GM12801 (cell line): ENCODE data around the gene CSTF1.

ENCODE experiments used
- TF ChIP-seq, protein P1 (sequence below): IDR thresholded peaks from one replicate; pipeline ENCODE4 v1.5.1; 2011; ENCODE audit warnings: control low read depth; ENCODE audit not compliant: insufficient read length; ENCODE audit errors: extremely low read depth

Gene CSTF1

DNA sequence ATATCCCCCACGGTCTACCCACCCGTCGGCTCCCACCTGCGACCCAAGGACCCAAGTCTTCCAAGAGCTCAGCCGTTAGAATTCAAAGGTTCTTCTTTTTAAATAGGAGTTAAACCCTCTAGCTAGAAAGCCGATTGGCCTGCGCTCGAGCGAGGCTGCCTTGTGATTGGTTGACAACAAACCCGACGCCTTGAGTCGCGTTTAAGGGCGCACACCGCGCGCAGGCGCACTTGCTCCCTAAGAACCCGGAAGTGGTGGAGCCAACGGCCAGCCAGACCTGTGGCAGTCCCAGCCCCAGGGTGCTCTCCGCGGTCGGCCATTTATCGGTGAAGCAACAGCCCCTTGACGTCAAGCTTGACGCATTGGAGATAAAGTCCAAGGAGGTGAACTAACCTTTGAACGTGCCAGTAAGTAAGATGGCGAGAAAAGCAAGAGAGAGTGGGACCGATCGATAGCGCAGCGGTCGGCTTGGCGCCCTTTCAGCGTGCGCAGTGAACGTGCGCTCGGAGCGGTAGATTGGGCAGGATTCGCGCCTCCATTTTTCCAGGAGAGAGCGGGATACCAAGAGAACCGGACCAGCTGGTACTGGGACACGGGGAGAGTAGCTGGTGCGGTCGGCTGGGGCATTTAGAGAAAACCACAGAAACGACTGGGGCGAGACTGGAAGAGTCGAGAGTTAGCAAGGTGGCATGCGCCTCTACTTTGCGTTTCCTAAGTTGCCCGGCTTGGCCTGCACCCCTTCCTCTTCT lies at the start of gene CSTF1, which contains the start of gene AURKA:
Gene CSTF1 (plus strand): TSS at position 514 of the 749 bp plus-strand sequence. CDS start 2,908 bp downstream, outside the sequence.
Gene AURKA (minus strand): TSS at position 84 of the 749 bp plus-strand sequence. CDS start 4,018 bp downstream, outside the sequence.
- TF ChIP-seq, protein P1, sequence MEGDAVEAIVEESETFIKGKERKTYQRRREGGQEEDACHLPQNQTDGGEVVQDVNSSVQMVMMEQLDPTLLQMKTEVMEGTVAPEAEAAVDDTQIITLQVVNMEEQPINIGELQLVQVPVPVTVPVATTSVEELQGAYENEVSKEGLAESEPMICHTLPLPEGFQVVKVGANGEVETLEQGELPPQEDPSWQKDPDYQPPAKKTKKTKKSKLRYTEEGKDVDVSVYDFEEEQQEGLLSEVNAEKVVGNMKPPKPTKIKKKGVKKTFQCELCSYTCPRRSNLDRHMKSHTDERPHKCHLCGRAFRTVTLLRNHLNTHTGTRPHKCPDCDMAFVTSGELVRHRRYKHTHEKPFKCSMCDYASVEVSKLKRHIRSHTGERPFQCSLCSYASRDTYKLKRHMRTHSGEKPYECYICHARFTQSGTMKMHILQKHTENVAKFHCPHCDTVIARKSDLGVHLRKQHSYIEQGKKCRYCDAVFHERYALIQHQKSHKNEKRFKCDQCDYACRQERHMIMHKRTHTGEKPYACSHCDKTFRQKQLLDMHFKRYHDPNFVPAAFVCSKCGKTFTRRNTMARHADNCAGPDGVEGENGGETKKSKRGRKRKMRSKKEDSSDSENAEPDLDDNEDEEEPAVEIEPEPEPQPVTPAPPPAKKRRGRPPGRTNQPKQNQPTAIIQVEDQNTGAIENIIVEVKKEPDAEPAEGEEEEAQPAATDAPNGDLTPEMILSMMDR, result no peak

DNA sequence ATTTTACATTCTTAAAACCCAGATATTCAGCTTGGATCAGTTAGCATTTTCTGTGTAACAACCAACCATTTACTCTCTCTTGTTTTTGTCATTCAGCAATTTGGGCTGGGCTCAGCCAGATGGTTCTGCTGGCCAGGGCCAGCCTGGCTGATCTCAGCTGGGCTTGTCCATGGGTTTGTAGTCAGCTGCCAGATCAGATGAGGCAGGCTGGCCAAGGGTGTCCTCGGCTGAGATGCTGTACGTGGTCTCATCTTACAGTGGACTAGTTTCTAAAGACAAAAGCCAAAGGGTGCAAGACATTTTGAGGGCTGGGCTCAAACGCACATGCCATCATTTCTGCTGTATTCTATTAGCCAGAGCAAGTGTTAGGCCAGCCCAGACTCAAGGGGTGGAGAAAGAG lies 49.7 kb upstream of the CSTF1 start:
- TF ChIP-seq, protein P1, result no peak

DNA sequence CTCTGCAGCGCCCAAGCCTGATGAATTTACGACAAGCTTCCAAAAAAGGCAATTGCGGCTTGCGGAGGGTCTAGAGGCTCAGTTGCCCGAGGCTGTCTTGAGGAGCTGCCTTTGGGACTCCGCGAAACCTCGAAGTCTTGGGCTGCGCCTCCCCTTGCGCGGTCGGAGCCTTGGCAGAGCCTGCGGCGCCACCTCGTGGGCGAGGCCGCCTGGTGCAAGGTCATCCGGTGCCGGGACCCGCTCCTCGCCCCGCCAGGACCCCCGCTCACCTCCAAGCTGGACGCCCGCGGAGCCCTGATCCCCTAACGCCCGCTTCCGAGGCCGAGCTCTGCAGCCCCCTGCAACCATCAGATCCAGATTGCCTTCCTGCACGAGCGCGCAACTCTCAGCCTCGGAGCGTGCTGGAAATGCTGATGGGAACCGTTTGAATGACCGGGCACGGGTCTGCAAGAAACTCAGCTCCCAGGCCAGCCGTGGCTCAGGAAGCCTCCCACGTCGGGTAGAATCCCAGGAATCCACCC lies 48.5 kb upstream of the CSTF1 start:
- TF ChIP-seq, protein P1, result no peak

DNA sequence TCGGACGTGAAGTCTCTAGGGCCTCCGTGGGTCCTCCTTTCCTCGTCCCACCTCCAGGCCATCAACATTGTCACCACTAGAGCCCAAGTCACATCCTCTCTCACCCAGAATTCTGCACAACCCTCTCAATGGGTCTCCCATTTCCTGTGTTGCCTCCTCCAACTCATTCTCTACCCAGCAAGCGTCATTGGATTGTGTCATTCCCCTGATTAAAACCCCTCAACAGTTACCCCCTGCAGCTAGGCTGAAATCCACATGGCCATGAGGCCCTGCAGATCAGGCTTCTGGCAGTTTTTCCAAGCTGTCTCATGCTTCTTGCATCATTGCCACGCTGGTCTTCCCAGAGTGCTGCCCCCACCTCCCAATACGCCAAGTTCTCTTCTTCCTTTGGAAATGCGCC lies 46.5 kb upstream of the CSTF1 start:
- TF ChIP-seq, protein P1, result no peak

DNA sequence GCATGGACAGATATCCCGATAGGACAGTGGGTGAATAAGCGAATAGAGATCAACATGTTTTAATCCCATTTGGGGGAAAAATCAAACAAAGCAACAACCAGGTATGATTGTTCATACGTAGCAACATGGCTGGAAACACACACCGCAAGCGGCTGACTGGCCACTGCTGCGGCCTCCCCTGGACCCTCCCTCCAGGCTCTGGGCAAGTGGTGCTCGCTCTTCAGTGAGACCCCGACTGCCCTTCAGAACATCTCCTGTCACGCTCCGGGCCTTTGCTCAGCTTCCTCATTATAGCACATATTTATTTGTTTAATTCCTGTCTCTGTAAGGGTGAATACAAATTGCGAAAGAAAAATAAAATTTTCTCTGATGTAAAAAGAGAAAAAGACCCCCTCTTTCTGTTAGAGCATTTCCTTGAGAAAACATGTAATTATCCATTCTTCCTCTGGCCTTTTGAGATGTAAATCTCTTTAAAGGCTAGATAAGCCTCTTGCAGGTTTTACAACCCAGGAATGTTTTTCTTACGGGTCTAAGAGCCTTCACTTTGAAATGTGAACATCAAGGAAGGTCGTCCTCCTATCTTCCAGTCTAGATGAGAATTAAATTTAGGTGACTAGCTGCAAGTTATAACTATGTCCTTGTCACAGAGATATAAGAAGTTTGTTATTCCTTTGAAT lies 44.7 kb upstream of the CSTF1 start:
- TF ChIP-seq, protein P1, result no peak

DNA sequence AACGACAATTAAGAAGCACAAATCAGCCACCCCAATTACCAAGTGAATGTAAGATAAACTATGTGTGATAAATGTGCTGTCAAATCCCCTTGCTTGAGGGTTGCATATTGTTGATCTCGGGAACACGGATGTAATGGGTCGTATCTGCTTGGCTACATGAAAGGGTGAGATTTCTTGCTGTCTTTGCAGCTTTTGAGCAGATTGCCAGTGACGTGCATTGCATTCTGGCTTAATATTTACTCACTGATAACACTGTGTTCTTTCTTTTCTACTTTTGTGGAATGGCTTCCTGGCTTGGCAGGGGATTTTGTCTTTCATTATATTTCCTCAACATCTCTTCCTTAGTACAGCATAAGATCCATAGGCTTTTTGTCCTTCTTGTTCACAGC lies 44.1 kb upstream of the CSTF1 start:
- TF ChIP-seq, protein P1, result no peak

DNA sequence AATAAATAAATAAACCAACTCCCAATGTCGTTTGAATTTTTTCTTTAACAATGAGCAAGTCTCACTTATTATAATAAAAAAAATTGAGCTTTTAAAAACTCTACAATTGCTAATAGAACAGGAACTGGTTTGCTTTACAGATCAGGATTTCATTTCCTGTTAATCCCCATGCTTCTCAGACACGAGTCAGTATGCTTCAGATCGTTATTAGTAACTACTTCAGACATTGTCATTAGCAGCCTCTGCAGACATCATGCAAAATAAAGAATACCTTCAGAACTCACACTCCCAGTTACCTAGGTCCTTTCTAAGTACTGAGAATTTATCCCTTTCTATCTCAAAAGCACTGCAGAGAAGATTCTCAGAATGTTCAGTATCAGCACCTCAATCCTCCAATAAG lies 43.7 kb upstream of the CSTF1 start:
- TF ChIP-seq, protein P1, result no peak
